NCI-H146 treated with DMSO at 0.1 percent for 48 hours (cell line): ENCODE results near the gene PSMC4.

Source experiments
- DNase-seq: peaks from one replicate; lab custom pipeline; 2025; ENCODE audit not compliant: unreplicated experiment; lab: John Stamatoyannopoulos, UW

The PSMC4 gene

GRCh38 chr19:39970675-39971379 lies at the start of gene PSMC4:
TSS of gene PSMC4 (plus strand) at chr19:39971165. CDS start at chr19:39971203, 38 bp downstream.
- peak; percentile 99 for DNase-seq

- no peak for DNase-seq
Observed at GRCh38 chr19:39923862-39924261, 47.1 kb upstream of the PSMC4 start.

- no peak for DNase-seq
Observed at GRCh38 chr19:39924389-39924788, 46.6 kb upstream of the PSMC4 start.

DNA sequence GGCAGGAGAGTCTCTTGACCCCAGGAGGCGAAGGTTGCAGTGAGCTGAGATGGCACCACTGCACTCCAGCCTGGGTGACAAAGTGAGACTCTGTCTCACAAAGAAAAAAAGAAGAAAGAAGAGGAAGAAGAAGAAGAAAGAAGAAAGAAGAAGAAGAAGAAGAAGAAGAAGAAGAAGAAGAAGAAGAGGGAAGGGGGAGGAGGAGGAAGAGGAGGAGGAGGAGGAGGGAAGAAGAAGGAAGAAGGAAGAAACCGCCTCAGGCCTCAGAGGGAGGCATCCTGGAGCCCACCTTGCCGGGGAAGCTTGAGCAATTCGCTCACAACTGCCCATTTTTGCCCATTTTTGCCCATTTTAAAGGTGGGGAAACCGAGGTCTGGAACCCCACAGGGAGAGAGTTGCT lies 46.0 kb upstream of the PSMC4 start:
- no peak for DNase-seq

GRCh38 chr19:39926170-39926760 lies 44.7 kb upstream of the PSMC4 start:
- DNase-seq = no peak

DNA sequence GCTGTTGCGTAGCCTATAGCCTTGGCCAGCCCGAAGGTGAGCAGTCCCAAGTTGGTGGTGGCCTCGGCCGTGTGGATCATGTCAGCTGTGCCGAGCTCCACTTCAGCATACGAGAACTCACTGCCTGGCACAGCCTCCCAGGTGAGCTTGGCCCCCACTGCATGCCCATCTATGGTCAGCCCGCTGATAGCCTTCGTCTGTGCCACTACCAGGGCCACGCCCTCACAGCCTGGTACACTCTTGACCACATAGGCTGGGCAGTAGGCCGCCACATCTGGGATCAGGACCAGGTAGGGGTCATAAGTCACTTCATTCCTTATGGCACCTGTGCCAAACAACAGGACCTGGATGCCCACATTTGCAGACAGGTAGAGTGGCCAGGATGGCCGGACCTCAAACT lies 43.9 kb upstream of the PSMC4 start:
- no peak for DNase-seq

DNA sequence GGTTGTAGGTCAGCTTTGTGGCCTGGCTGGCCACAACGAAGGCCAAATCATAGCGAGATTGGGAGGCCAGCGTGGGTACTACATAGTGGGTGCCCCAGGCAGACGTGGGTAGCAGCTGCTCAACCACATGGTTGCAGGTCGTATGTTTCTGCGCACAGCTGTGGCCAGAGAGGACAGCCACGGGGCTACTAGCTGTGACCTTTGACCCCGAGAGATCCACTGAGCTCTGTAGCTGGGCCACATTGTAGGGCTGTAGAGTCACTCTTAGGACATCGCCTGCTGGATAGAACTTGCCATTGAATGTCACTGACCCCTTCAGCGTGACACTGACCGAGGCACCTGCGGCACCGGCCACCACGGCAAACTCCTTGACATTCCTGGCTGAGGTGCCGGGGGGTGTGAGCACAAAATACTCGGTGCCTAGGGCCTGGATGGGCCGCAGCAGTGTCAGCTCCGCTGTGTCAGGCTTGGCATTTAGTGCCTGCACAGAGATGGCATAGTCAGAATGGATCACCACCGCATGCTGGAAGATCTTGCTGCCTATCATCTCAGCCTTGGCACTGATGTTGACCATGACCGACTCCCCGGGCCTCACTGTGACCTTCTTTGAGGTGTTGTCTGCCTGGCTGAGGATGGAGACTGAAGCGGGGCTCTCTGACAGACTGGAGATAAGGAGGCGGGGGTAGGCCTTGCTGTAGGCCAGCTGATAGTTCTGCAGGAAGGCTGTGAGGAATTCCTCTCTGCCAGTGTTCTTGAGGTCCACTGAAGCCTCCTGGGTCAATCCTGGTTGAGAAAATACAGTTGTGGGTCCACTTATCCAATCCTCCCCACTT lies 43.2 kb upstream of the PSMC4 start:
- DNase-seq = no peak

DNA sequence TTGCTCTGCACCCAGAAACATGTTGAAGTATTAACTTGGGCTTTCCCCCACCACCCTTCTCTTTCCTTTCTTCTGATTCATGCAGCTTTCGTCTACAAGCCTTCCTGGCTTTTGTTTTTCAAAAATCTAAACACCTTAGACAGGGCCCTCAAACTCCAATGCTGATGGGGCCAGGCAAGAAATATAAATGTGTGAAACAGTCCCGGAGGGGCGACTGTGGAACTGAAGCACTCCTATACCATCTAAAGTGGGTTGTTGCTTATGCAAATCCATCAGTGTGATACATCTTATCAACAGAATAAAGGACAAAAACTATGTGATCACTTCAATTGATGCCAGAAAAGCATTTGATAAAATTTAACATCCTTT lies 42.6 kb upstream of the PSMC4 start:
- no peak for DNase-seq

DNA sequence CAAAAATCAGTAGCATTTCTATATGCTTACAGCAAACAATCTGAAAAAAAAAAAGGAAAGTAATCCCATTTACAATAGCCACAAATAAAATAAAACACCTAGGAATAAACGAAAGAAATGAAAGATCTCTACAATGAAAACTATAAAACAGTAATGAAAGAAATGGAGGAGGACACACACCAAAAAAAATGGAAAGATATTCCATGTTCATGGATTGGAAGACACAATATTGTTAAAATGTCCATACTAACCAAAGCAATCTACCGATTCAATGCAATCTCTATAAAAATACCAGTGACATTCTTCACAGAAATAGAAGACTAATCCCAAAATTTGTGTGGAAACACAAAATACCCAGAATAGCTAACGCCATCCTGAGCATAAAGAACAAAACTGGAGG lies 41.2 kb upstream of the PSMC4 start:
- no peak for DNase-seq

DNA sequence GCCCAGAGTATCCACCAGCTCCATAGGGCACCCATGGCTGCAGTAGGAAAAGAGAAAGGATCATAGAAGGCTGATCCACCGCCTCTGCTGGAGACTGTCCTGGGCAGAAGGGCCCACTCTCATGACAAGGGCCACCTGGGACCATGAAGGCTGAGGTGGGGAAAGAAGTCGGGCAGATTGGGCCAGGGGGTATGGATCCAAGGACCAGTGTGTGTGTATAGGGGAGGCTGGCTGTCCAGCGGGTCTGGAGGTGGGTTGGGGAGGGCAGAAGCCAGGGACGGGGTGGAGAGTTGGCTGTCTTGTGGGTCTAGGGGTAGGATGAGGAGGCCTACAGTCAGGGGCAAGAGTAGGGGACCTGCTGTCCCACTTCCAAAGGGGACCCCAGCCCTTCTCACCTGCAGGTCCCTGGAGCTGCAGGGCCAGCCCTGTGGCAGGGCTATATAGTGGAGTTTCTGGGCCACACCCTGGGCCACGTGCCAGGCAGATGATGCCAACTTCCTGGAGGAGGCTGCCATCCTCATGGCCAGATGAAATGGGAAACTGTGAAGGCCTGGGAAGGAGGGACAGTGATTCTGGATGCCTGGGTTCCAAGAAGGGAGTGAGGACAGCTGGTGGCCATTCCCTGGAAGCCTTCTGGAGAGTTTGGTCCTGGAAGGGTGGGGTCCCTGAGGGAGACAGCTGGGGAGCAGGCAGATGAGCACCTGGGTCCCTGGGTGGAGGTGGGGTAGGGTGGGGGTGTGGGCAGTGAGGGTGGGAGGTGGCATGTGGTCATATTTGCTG lies 36.2 kb upstream of the PSMC4 start, which contains the start of gene FCGBP:
Gene FCGBP (minus strand): TSS at position 51 of the 780 bp plus-strand sequence.
- no peak for DNase-seq

- no peak for DNase-seq
Observed at GRCh38 chr19:39935364-39935661, 35.7 kb upstream of the PSMC4 start.

DNA sequence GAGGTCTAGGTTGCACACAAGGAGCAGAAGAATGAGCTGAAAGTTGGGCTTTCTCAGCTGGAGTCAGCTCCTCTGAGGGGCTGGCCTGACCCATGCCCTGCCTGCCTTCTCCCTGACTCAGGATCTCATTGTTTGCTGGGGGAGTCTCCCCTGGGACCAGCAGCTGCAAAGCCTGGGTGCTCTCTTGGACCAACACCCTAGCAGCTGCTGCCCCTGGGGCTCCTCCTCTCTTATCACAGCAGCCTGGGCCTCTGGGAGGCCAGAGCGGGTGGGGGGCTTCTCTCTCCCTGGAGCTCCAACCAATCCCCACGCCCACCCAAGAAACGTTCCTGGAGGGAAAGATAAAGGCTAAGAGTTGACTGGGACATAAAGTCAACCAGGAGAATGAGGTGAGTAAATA lies 34.9 kb upstream of the PSMC4 start:
- no peak for DNase-seq

DNA sequence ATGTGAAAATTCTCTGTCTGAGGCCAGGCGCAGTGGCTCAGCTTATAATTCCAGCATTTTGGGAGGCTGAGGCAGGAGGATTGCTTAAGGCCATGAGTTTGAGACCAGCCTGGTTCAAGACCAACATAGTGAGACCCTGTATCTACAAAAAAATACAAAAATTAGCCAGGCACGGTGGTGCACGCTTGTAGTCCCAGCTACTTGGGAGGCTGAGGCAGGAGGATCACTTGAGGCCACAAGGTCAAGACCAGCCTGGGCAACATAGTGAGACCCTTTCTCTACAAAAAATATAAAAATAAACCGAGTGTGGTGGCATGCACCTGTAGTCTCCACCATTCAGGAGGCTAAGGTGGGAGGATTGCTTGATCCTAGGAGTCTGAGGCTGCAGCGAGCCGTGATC lies 34.3 kb upstream of the PSMC4 start:
- DNase-seq = no peak

DNA sequence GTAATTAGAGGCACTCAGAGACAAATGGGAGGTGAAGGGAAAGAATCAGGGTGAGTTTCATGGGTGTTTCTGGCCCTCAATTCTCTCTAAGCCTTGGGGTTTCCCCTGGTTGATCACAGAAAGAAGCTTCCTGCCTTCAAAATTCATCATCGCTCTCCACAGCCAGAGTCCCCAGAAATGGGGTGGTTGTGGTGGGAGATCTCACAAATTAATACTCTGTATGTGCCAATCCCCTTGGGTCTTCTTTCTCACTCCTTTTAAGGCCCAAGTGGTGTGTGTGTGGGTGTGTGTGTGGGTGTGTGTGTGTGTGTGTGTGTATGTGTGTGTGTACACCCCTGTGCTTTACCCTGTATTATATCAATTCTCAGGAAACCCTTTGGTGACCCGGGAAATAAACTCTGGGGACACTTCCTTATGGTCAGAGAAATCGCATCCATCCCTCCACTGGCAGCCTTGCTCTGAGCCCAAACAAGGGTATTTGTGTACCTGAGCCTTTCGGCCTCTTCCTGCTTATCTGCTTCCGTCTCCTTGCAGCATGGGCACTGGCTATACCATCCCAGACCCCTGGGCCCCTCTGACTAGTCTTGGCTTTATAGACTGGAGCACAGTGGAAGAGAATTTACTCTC lies 33.8 kb upstream of the PSMC4 start:
- no peak for DNase-seq

DNA sequence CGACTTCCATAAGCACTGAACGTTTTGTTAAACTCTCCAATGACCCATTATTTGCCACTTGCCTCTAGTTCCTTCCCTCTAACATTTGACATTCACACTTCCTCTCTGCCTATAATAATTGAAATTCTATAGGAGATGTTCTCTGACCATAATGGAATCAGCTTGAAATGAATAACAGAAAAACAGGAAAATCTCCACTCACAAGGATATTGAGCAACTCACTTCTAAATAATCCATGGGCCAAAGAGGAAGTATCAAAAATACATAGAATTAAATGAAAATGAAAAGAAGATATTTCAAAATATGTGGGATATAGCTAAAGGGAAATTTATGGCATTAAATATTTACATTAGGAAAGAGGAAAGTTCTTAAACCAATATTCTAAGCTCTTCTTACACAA lies 33.2 kb upstream of the PSMC4 start:
- no peak for DNase-seq

- DNase-seq = no peak
Observed at GRCh38 chr19:39939556-39939955, 31.4 kb upstream of the PSMC4 start.

DNA sequence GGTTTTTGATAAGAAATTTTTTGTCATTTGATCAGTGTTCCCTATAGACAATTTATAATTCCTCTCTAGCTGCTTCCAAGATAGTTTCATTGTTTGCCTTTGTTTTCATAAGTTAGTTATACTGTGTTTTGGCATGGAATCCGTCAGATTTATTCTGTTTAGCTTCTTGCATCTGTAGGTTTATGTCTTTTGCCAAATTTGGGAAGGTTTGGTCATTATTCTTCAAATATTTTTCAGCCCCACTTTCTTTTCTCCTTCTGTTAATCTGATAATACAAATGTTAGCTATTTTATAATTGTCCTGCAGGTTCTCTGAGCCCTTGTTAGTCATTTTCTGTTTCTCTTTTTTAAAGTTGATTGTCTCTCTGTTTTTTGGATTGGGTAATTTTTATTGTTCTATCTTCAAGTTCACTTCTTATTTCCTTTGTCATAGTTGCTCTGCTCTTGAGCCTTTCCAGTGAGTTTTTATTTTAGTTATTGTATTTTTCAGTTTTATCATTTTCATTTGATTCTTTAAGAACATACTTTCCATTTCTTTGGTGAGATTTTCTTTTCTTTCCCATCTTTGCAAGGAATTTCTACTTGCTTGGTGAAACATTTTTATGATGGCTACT lies 30.6 kb upstream of the PSMC4 start:
- no peak for DNase-seq

DNA sequence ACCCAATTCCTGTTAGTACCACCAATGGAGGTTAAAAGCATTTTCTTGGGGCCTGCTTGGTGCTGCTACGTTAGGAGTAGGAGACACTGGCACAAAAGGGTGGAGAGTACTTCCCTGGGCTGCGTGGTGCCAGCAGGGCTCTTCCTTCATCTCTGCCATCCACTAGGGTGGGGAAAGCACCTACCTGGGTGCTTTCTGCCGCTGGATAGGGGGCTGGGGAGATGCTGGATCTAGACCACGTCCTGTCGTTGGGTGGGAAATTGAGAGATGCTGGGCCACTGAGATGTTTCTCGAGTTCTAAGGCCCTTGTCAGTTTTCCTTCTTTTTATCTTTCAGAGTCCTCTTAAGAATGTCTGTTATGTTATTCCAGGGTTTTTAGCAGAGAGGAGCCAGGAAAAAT lies 29.8 kb upstream of the PSMC4 start:
- DNase-seq = no peak

GRCh38 chr19:39941615-39942365 lies 29.2 kb upstream of the PSMC4 start:
- no peak for DNase-seq

- no peak for DNase-seq
Observed at GRCh38 chr19:39942366-39942730, 28.6 kb upstream of the PSMC4 start.
